Gastroesophageal sphincter (tissue), 4 donors: Measurements from ENCODE around the gene LRRC3. TPM values are rescaled to one million over a fixed set of nuclear protein-coding genes. Genes with fewer than 3 reads are reported as not detected.

Experiments used
- ATAC-seq: fragments of 150-250 bp; one replicate; pipeline ENCODE4 v1.9.1; 2016; ENCODE audit warnings: mild to moderate bottlenecking, moderate library complexity
- H3K27ac ChIP-seq, 4 donors: fragments of 200-600 bp; sonication (generic) in 3 of 4; 1 replicate in 3 of 4; 2 replicates in 1 of 4; pipeline ENCODE4 v1.5.1; 2016 to 2019
- H3K27me3 ChIP-seq: fragments of 200-600 bp; sonication (generic); one replicate; pipeline ENCODE4 v1.5.1; 2019
- H3K36me3 ChIP-seq, 2 donors: fragments of 200-600 bp; sonication (generic); one replicate each; pipeline ENCODE4 v1.5.1; 2019; ENCODE audit warnings: control low read depth in 1 of 2
- H3K4me1 ChIP-seq, 3 donors: fragments of 200-600 bp; sonication (generic); 1 replicate in 2 of 3; 2 replicates in 1 of 3; pipeline ENCODE4 v1.5.1; 2016 to 2019; ENCODE audit warnings: control low read depth in 2 of 3
- H3K4me3 ChIP-seq, 2 donors: fragments of 200-600 bp; sonication (generic); one replicate each; pipeline ENCODE4 v1.5.1; 2019; ENCODE audit warnings: mild to moderate bottlenecking in 1 of 2, moderate library complexity in 1 of 2
- H3K9me3 ChIP-seq, 3 donors: fragments of 200-600 bp; sonication (generic); one replicate each; pipeline ENCODE4 v1.5.1; 2017 to 2019; ENCODE audit warnings: control low read depth in 2 of 3
- EP300 ChIP-seq: sonication (generic); formaldehyde crosslinking; IDR thresholded peaks from one replicate; pipeline ENCODE4 v1.6.1; 2017; ENCODE audit warnings: antibody characterized with exemption, mild to moderate bottlenecking
- POLR2A ChIP-seq, 2 donors: fragments of 450-650 bp; IDR thresholded peaks; one replicate each; pipeline ENCODE4 v1.6.1; 2017; ENCODE audit warnings: antibody characterized with exemption in 2 of 2, mild to moderate bottlenecking in 2 of 2, moderate library complexity in 1 of 2
- POLR2AphosphoS5 ChIP-seq: sonication (generic); formaldehyde crosslinking; IDR thresholded peaks from one replicate; pipeline ENCODE4 v1.6.1; 2017; ENCODE audit warnings: antibody characterized with exemption
- WGBS, 2 donors: methylation state at CpG; one replicate each; pipeline ENCODE4 v1.1.5; 2018; ENCODE audit warnings: low coverage in 1 of 2; 5-methylcytosine and 5-hydroxymethylcytosine counted together
- total RNA-seq, 4 donors: library from RNA; depleted of rRNA; stranded (reverse); fragments of >200 nt; gene quantifications; one replicate each; pipeline ENCODE4 v1.1.0, GENCODE V29; 2016
- TF ChIP-seq, protein P1 (sequence below), 4 experiments: fragments of 200-600 bp in 2 of 4; fragments of 450-650 bp in 2 of 4; sonication (generic) in 1 of 4; IDR thresholded peaks; one replicate each; pipeline ENCODE4 v1.5.1; 2017 to 2019; ENCODE audit warnings: antibody characterized with exemption in 4 of 4, mild to moderate bottlenecking in 2 of 4, moderate library complexity in 2 of 4

Gene LRRC3
- total RNA-seq, 4 donors from 2014 or later: 2.7 to 8.3 (median 6.7) TPM

DNA sequence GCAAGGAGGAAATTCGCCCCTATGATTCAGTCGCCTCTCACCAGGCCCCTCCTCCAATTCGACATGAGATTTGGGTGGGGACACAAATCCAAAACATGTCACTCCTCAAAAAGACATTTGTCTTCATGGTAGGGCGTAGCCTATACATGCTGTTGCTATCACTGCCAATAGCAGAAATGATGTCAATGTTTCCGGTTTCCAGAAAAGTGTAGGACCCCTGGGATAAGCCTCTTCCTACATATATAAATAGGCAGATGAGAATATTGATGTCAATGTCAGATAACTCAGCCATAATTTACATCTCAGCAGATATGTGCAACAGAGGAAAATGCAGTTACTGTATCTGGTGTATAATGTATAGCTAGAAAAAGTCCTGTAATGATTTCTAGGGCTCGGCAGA is 16.7 kb downstream of the LRRC3 start:
- no peak for TF ChIP-seq POLR2A (IDR thresholded peaks at IDR 0.05)
- TF ChIP-seq EP300: no peak
- TF ChIP-seq, protein P1, sequence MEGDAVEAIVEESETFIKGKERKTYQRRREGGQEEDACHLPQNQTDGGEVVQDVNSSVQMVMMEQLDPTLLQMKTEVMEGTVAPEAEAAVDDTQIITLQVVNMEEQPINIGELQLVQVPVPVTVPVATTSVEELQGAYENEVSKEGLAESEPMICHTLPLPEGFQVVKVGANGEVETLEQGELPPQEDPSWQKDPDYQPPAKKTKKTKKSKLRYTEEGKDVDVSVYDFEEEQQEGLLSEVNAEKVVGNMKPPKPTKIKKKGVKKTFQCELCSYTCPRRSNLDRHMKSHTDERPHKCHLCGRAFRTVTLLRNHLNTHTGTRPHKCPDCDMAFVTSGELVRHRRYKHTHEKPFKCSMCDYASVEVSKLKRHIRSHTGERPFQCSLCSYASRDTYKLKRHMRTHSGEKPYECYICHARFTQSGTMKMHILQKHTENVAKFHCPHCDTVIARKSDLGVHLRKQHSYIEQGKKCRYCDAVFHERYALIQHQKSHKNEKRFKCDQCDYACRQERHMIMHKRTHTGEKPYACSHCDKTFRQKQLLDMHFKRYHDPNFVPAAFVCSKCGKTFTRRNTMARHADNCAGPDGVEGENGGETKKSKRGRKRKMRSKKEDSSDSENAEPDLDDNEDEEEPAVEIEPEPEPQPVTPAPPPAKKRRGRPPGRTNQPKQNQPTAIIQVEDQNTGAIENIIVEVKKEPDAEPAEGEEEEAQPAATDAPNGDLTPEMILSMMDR (IDR thresholded peaks at IDR 0.05): no peak
- TF ChIP-seq POLR2AphosphoS5: no peak
- Histone ChIP-seq H3K27ac (no peak overlapping the region), H3K4me3 (no peak overlapping the region), H3K4me1 (no peaks in the 10 kb centered on the region), H3K36me3 (peaks cover 0 to 7% of the 10 kb centered on the region in 2 donors), H3K27me3 (no peaks in the 10 kb centered on the region), H3K9me3 (no peaks in the 10 kb centered on the region)
- no peak for ATAC-seq
- WGBS, 2 donors: 75 to 83% methylated on average over 6 of the region's 6 CpGs

DNA sequence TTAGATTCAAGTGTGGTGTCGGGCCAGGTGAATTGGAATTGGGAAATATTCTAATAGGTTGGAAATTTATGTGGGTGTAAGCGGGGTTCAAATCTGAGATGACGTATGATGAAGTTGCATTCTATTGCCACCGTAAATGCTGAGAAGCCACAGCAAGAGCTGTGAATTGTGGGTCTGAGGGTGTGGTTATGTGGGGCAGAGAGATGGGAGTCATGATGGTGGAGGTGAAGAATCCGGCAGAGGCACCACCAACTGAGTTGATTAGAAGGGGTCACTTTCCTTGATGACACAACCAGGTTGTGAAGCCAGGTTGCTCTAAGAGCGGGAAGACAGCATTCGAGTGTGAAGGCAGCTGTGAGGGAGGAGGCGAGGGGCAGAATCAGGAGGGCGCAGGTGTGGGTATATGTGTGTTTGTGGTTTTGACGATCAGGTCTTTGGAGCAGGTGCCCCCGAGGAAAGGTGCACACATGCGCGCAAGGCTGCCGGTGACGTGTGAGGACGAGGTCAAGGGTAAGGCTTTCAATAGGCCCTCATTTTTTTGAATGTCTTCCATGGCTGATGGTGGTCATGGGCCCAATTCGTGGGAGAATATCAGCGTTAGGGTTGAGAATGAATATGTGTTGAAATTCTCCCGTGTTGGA is 18.7 kb downstream of the LRRC3 start:
- TF ChIP-seq POLR2AphosphoS5 (no peak), POLR2A (IDR thresholded peaks at IDR 0.05) (no peak), EP300 (no peak)
- TF ChIP-seq, protein P1 (IDR thresholded peaks at IDR 0.05): no peak
- no peak for ATAC-seq
- peaks cover 0 to 16% of the 10 kb centered on the region in 2 donors for H3K36me3 ChIP-seq
- no peaks in the 10 kb centered on the region for H3K4me1 ChIP-seq
- no peaks in the 10 kb centered on the region for H3K27me3 ChIP-seq
- no peaks in the 10 kb centered on the region for H3K9me3 ChIP-seq
- H3K27ac ChIP-seq: no peak overlapping the region
- H3K4me3 ChIP-seq: no peak overlapping the region
- 89 to 93% methylated on average over 14 to 18 of the region's 19 CpGs for WGBS, 2 donors

DNA sequence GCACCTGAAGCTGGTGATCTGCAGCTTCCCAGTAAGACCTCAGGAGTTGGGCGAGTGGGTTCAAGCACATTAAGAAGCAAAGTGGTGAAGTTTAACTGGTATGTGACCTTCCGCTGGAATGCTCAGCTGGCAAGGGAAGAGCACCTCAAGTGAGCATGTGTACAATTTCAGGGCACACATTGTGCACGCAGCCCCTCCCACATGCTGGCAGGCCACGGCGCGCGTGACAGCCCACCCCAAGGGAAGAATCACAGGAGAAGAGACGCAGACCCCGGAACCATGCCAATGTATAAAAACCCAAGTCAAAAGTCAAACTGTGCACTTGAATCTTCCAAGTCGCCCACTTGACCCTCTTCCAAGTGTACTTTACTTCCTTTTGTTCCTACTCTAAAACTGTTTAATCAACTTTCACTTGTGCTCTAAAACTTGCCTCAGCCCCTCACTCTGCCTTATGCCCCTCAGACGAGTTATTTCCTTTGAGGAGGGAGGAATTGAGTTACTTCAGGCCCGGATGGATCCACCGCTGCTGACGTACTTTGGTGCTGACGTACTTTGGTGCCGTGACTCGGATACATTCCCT is 20.0 kb downstream of the LRRC3 start:
- TF ChIP-seq POLR2A (IDR thresholded peaks at IDR 0.05) (no peak), POLR2AphosphoS5 (no peak), EP300 (no peak)
- TF ChIP-seq, protein P1 (IDR thresholded peaks at IDR 0.05): no peak
- no peaks in the 10 kb centered on the region for H3K9me3 ChIP-seq
- H3K27ac ChIP-seq: no peak overlapping the region
- H3K36me3 ChIP-seq: peaks cover 0 to 16% of the 10 kb centered on the region in 2 donors
- ATAC-seq: no peak
- H3K4me1 ChIP-seq: no peaks in the 10 kb centered on the region
- WGBS, 2 donors: 84 to 93% methylated on average over 9 to 14 of the region's 17 CpGs
- H3K27me3 ChIP-seq: no peaks in the 10 kb centered on the region
- no peak overlapping the region for H3K4me3 ChIP-seq

DNA sequence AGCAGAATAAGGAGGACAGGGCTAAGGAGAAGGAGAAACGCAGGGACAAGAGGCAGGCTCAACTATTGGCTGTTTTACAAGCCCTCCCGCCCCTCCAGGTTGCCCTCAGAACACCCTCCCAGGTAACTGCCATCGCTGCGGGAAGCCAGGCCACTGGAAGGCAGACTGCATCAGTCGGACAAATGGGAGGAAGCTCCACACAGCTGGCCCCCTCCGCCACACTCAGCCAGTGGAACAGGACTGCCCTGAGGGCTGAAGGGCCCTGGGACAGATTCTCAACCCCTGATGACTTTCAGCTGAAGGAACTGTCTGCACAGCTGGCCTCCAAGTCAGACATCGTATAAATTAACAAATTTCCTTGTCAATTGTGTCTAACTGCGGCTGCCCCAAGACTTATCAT is 21.8 kb downstream of the LRRC3 start:
- Histone ChIP-seq H3K36me3 (peaks cover 0 to 16% of the 10 kb centered on the region in 2 donors), H3K27ac (no peak overlapping the region), H3K27me3 (peaks cover 7% of the 10 kb centered on the region), H3K4me1 (no peaks in the 10 kb centered on the region), H3K9me3 (no peaks in the 10 kb centered on the region), H3K4me3 (no peak overlapping the region)
- TF ChIP-seq POLR2A (IDR thresholded peaks at IDR 0.05): no peak
- TF ChIP-seq, protein P1 (IDR thresholded peaks at IDR 0.05): no peak
- TF ChIP-seq EP300: no peak
- no peak for TF ChIP-seq POLR2AphosphoS5
- 62 to 82% methylated on average over 3 to 4 of the region's 8 CpGs for WGBS, 2 donors
- ATAC-seq: no peak

DNA sequence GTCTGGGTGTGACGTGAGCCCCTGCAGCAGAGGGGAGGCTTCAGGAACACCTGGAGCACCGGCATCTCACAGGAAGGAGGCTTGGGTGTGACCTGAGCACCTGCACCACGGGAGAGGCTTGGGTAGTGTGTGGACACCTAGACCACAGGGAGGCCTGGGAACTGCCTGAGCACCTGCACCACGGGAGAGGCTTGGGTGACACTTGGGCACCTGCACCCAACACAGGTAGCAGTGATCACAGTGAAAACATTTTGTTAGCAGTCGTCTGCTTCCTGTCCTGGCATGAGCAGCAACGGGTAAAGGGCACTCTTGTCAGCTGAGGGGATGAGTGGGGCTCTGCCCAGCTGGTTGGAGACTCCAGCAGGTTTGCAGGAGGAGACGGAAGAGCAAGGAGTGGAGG is 22.4 kb downstream of the LRRC3 start:
- H3K4me1 ChIP-seq: no peaks in the 10 kb centered on the region
- TF ChIP-seq, protein P1 (IDR thresholded peaks at IDR 0.05): no peak
- TF ChIP-seq POLR2A (IDR thresholded peaks at IDR 0.05): no peak
- TF ChIP-seq POLR2AphosphoS5: no peak
- TF ChIP-seq EP300: no peak
- H3K27ac ChIP-seq: no peak overlapping the region
- H3K4me3 ChIP-seq: no peak overlapping the region
- WGBS, 2 donors: 63 to 100% methylated on average over 1 to 2 of the region's 7 CpGs
- ATAC-seq: no peak
- no peaks in the 10 kb centered on the region for H3K9me3 ChIP-seq
- H3K36me3 ChIP-seq: peaks cover 0 to 16% of the 10 kb centered on the region in 2 donors
- H3K27me3 ChIP-seq: peaks cover 11% of the 10 kb centered on the region
